Cardiac septum (tissue), 1 donor: ENCODE measurements around the gene TBX5. TPM values are rescaled to one million over a fixed set of nuclear protein-coding genes. Genes with fewer than 3 reads are reported as not detected.

Experiments
- DNase-seq: peaks from one replicate; pipeline ENCODE4 v3.0.0-alpha.2; 2020; ENCODE audit warnings: low spot score
- intact Hi-C: fragments of 100-400 bp; cut with DNase I; formaldehyde crosslinking; loops from one replicate; pipeline ENCODE4 v1.14.0; 2022
- total RNA-seq: library from RNA; stranded (reverse); fragmentation: NEBNext Ultra II Directional; extraction: Animal tissue kit (Norgen Biotek cat#: 25700); gene quantifications from one replicate; pipeline ENCODE4 v1.2.1, GENCODE V29; 2021
- donor health status: DM: no; HTN: no; CAD: no.

TBX5 gene
- total RNA-seq, 1 donor from 2014 or later, result 34.6 TPM

DNA sequence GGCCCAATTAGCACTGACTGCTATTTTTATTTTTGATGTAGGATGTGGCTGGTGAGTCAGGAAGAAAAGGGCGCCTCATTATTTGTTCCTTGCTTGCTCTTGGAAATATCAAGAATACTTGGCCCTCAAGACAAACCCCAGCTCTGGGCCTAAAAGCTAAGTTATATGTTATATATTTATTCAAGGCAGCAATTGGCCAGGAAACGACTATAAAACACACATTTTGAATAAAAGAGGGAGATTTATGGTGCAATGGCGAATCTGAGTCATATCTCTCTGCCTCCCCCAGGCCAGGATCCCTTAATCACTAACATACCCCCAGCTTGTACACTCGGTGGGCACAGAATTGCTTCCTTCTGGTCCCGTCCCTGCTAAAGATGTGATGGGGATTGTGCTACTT lies 63.3 kb downstream of the TBX5 start:
- no peak for DNase-seq
- intact Hi-C loops, result no loop called here

- DNase-seq, result no peak
- intact Hi-C loops, result no loop called here
Observed at GRCh38 chr12:114341635-114342034, 64.3 kb downstream of the TBX5 start.

GRCh38 chr12:114340231-114340630 lies 65.7 kb downstream of the TBX5 start:
- no peak for DNase-seq
- intact Hi-C loops, result no loop called here

GRCh38 chr12:114339626-114340025 lies 66.3 kb downstream of the TBX5 start:
- intact Hi-C loops, result no loop called here
- DNase-seq, result no peak

GRCh38 chr12:114335607-114336006 lies 70.3 kb downstream of the TBX5 start:
- DNase-seq, result no peak
- intact Hi-C loops, result no loop called here

DNA sequence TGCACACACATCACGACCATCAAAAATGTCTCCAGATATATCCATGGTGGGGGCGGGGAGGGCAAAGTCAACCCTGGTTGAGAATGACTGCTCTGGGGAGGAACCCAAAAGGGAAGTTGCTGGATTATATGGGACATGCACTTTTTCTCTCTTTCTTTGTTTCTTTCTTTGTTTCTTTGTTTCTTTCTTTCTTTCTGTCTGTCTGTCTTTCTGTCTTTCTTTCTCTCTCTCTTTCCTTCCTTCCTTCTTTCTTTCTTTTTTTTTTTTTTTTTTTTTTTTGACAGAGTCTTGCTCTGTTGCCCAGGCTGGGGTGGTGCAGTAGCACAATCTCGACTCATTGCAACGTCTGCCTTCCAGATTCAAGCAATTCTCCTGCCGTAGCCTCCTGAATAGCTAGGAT lies 71.5 kb downstream of the TBX5 start:
- intact Hi-C loops, result no loop called here
- DNase-seq, result no peak

GRCh38 chr12:114328292-114328691 lies 77.7 kb downstream of the TBX5 start:
- intact Hi-C loops, result no loop called here
- no peak for DNase-seq

GRCh38 chr12:114327765-114328164 lies 78.2 kb downstream of the TBX5 start:
- intact Hi-C loops, result no loop called here
- no peak for DNase-seq

- no peak for DNase-seq
- intact Hi-C loops, result no loop called here
Observed at GRCh38 chr12:114321524-114321923, 84.4 kb downstream of the TBX5 start.

DNA sequence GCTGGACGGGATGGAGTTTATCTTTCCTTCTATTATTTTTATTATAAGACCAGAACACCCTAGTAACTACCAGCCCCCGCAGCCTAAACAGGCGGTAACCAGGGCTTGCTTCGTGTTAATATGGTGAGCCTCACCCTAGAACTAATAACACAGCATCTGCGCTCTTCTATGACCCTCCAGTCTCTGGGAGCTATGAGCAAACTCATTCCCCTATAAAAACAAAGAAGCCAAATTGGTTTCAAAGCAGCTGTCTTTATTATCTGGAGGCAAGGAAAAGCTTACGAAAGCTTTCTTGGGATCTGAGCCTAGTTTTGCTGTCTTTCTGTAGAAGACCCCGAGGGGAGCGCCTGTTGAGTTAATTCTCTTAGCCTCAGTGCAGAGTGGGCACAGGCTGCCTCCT lies 85.0 kb downstream of the TBX5 start:
- intact Hi-C loops, result no loop called here
- DNase-seq, result no peak

GRCh38 chr12:114320101-114320500 lies 85.8 kb downstream of the TBX5 start:
- intact Hi-C loops, result no loop called here
- DNase-seq, result no peak

DNA sequence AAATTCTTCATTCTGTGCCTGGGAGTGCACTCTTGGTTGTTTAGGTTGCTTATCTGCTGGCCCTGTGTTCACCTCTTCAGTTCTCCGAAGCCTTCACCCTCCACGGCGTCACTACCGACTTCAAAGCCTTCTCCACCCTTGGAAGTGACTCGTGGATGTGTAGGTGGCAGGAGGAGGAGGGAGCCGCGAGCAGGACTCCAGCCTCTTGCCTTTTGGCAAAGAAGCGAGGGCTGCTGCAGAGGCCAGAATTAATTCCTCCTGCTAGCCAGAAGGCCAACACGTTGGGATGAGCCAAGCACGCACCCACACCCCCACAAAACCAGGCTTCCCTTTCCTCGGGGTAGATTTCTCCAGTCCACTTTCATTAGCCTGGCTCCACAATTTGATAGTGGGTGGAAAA lies 86.5 kb downstream of the TBX5 start:
- DNase-seq, result peak; percentile 75
- intact Hi-C loops, result no loop called here

DNA sequence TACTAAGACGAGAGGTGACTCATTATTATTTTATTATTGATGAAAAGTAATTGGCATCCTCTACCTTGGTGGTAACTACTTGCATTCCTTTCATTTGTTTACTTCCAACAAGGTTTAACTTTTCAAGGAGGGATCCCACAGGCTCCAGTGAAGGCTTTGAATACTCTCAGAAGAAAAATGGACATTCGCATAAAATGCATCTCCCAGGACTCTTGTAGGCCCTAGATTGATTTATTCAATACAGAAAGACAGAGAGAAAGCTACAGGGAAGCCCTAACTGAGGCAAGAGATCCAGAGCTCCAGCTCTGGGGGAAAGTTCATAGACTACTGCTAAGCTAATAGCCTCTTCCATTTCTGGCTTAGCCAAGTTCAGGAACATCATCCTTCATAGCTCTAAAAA lies 87.0 kb downstream of the TBX5 start:
- DNase-seq, result no peak
- intact Hi-C loops, result no loop called here

GRCh38 chr12:114316076-114316475 lies 89.9 kb downstream of the TBX5 start:
- intact Hi-C loops, result no loop called here
- DNase-seq, result no peak

DNA sequence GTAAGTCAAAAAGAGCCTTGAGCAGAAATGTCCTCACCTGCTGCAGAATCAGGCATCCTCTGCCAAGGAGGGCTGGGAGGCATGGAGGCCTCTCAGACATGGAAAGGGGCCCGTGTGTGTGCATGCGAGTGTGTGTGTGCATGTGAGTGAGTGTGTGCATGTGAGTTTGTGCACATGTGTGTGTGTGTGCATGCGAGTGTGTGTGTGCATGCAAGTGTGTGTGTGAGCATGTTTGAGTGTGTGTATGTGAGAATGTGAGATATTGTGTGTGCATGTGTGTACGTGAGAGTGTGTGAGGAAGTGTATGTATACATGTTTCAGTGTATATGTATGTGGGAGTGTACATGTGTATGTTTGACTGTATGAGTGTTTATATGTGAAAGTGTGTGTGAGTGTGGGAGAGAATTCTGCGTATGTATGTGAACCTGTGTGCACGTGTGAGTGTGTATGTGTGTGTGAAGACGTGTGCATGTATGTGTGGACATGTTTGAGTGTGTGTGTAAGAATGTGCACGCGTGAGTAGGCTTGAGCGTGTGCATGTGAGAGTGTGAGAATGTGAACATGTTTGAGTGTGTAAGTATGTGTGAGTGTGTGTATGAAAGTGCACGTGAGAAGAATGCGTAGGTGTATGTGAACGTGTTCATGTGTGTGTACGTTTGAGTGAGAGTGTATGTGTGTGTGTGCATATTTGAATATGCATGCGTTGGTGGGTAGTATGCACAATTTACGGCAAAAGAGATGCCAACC lies 90.8 kb downstream of the TBX5 start:
- no peak for DNase-seq
- intact Hi-C loops, result no loop called here

GRCh38 chr12:114314403-114314802 lies 91.5 kb downstream of the TBX5 start:
- intact Hi-C loops, result no loop called here

DNA sequence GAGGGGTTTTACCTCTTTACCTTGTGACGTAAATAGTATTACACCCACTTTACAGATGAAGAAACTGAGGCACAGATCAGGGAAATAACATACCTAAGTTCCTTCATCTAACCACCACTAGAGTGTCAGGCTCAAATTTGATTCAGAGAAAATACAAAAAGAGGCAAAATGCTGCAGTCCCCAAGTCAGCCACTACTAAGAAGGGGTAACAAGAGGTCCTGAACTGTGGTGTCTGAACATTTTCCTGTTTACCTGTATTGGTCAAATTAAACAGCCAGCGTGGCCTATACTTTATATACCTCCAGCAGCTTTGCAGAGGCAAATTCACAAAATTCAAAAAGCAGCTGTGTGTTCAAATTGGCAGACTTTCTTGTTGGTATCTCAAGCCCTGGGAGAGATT lies 92.0 kb downstream of the TBX5 start:
- DNase-seq, result no peak
- intact Hi-C loops, result no loop called here

More at GRCh38 chr12:114314403-114314802, 91.5 kb downstream of the TBX5 start:
- no peak for DNase-seq

DNA sequence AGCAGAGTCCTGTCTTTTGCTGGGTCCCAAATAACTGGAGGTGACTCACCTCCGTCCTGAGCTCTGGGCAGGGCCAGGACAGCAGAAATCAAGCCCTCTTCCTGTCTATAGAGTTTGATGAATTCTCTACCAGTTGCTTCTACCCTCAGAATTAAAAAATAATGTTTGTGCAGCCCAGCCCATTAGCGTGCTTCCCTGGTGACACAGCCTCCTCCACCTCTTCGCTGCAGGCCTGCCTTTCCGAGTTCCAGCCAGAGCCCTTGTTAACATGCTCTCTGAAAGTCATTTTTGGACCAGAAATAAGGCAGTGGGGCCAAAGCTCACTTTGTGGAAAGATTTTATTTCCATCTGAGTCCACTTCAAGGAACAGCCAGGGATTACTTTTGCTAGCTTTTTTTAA lies 94.0 kb downstream of the TBX5 start:
- intact Hi-C loops, result no loop called here

GRCh38 chr12:114306646-114307045 lies 99.3 kb downstream of the TBX5 start:
- intact Hi-C loops, result no loop called here
- DNase-seq, result no peak

More for the DNA sequence above, 94.0 kb downstream of the TBX5 start:
- no peak for DNase-seq

- no peak for DNase-seq
- intact Hi-C loops, result no loop called here
Observed at GRCh38 chr12:114305446-114305845, 100.5 kb downstream of the TBX5 start.
